Tibial nerve (tissue), 4 donors: ENCODE data around the gene ITPK1. TPM values are rescaled to one million over a fixed set of nuclear protein-coding genes. Genes with fewer than 3 reads are reported as not detected.
A peak's percentile ranks its signal among the peaks of the same experiment; 100 is the strongest.

Experiments used
- DNase-seq, 2 donors: peaks; one replicate each; pipeline ENCODE4 v3.0.0-alpha.2; 2019; ENCODE audit warnings: low spot score in 2 of 2
- H3K27ac ChIP-seq, 4 donors: fragments of 200-600 bp; sonication (generic) in 3 of 4; one replicate each; pipeline ENCODE4 v1.5.1; 2017 to 2019; ENCODE audit warnings: mild to moderate bottlenecking in 1 of 4
- H3K27me3 ChIP-seq, 2 donors: fragments of 200-600 bp; sonication (generic) in 1 of 2; one replicate each; pipeline versions ENCODE4 v1.5.1 to v1.6.0; 2017 to 2019
- H3K36me3 ChIP-seq, 3 donors: fragments of 200-600 bp; sonication (generic); one replicate each; pipeline ENCODE4 v1.5.1; 2018 to 2019
- H3K4me1 ChIP-seq, 4 donors: fragments of 200-600 bp; sonication (generic) in 3 of 4; one replicate each; pipeline ENCODE4 v1.5.1; 2017 to 2019
- H3K4me3 ChIP-seq, 4 donors: fragments of 200-600 bp; sonication (generic) in 3 of 4; one replicate each; pipeline ENCODE4 v1.5.1; 2017 to 2019; ENCODE audit warnings: mild to moderate bottlenecking in 1 of 4, moderate library complexity in 1 of 4
- H3K9me3 ChIP-seq, 4 donors: fragments of 200-600 bp; sonication (generic) in 3 of 4; one replicate each; pipeline ENCODE4 v1.5.1; 2017 to 2019
- CTCF ChIP-seq, 5 experiments: fragments of 200-600 bp in 3 of 5; fragments of 450-650 bp in 2 of 5; sonication (generic) in 3 of 5; IDR thresholded peaks; one replicate each; pipeline ENCODE4 v1.5.1; 2016 to 2019; ENCODE audit warnings: antibody characterized with exemption in 5 of 5, mild to moderate bottlenecking in 3 of 5, moderate library complexity in 2 of 5
- EP300 ChIP-seq, 2 donors: sonication (generic); formaldehyde crosslinking; IDR thresholded peaks; one replicate each; pipeline ENCODE4 v1.6.1; 2017; ENCODE audit warnings: antibody characterized with exemption in 2 of 2, mild to moderate bottlenecking in 1 of 2
- POLR2A ChIP-seq, 2 donors: fragments of 450-650 bp; IDR thresholded peaks; one replicate each; pipeline ENCODE4 v1.6.1; 2017; ENCODE audit warnings: antibody characterized with exemption in 2 of 2, mild to moderate bottlenecking in 2 of 2, moderate library complexity in 2 of 2
- WGBS, 2 donors: methylation state at CpG; one replicate each; pipeline ENCODE4 v1.1.5; 2018; 5-methylcytosine and 5-hydroxymethylcytosine counted together
- total RNA-seq, 4 donors: library from RNA; depleted of rRNA; stranded (reverse); fragments of >200 nt; gene quantifications; one replicate each; pipeline ENCODE4 v1.1.0, GENCODE V29; 2016

Gene ITPK1
- total RNA-seq, 4 donors from 2014 or later, result 67.4 to 121 (median 92.5) TPM

- Histone ChIP-seq H3K4me3 (no peak overlapping the region), H3K36me3 (peaks cover 0 to 33% (median 0%) of the 10 kb centered on the region in 3 donors), H3K4me1 (peaks cover 0 to 71% (median 43%) of the 10 kb centered on the region in 4 donors), H3K27ac (peak overlapping the region in 2 of 4 donors; percentile 75 to 80), H3K9me3 (no peaks in the 10 kb centered on the region), H3K27me3 (no peaks in the 10 kb centered on the region)
- 39 to 48% methylated on average over 21 to 22 of the region's 22 CpGs for WGBS, 2 donors
- TF ChIP-seq CTCF (IDR thresholded peaks at IDR 0.05) (no peak), POLR2A (IDR thresholded peaks at IDR 0.05) (no peak), EP300 (IDR thresholded peaks at IDR 0.05) (no peak)
- DNase-seq, result no peak
These were observed 125.0 kb downstream of the ITPK1 start for GRCh38 chr14:92990456-92991430.

GRCh38 chr14:92988786-92989755 lies 126.7 kb downstream of the ITPK1 start:
- no peak for TF ChIP-seq EP300 (IDR thresholded peaks at IDR 0.05)
- no peak for TF ChIP-seq POLR2A (IDR thresholded peaks at IDR 0.05)
- TF ChIP-seq CTCF (IDR thresholded peaks at IDR 0.05), result no peak
- WGBS, 2 donors, result 89 to 93% methylated on average over 13 of the region's 14 CpGs
- H3K27me3 ChIP-seq, result no peaks in the 10 kb centered on the region
- H3K4me1 ChIP-seq, result peaks cover 0 to 72% (median 42%) of the 10 kb centered on the region in 4 donors
- H3K36me3 ChIP-seq, result peaks cover 0 to 33% (median 0%) of the 10 kb centered on the region in 3 donors
- H3K27ac ChIP-seq, result peak overlapping the region in 1 of 4 donors; percentile 76
- no peak for DNase-seq
- no peak overlapping the region for H3K4me3 ChIP-seq
- no peaks in the 10 kb centered on the region for H3K9me3 ChIP-seq

- Histone ChIP-seq H3K36me3 (peaks cover 0 to 24% (median 0%) of the 10 kb centered on the region in 3 donors), H3K27ac (peak overlapping the region in 3 of 4 donors; percentile 35 to 83 (median 76)), H3K9me3 (no peaks in the 10 kb centered on the region), H3K27me3 (no peaks in the 10 kb centered on the region), H3K4me3 (no peak overlapping the region), H3K4me1 (peaks cover 0 to 75% (median 42%) of the 10 kb centered on the region in 4 donors)
- 82 to 84% methylated on average over 17 to 23 of the region's 25 CpGs for WGBS, 2 donors
- no peak for TF ChIP-seq CTCF (IDR thresholded peaks at IDR 0.05)
- TF ChIP-seq EP300 (IDR thresholded peaks at IDR 0.05), result no peak
- TF ChIP-seq POLR2A (IDR thresholded peaks at IDR 0.05), result no peak
- no peak for DNase-seq
These were observed 127.8 kb downstream of the ITPK1 start for GRCh38 chr14:92987713-92988510.

- TF ChIP-seq EP300 (IDR thresholded peaks at IDR 0.05), result no peak
- no peak for TF ChIP-seq POLR2A (IDR thresholded peaks at IDR 0.05)
- TF ChIP-seq CTCF (IDR thresholded peaks at IDR 0.05), result no peak
These were observed 128.6 kb downstream of the ITPK1 start for GRCh38 chr14:92987148-92987570.

More at GRCh38 chr14:92987148-92987570, 128.6 kb downstream of the ITPK1 start:
- Histone ChIP-seq H3K4me1 (peaks cover 0 to 76% (median 42%) of the 10 kb centered on the region in 4 donors), H3K27me3 (no peaks in the 10 kb centered on the region), H3K4me3 (no peak overlapping the region), H3K27ac (peak overlapping the region in 3 of 4 donors; percentile 35 to 83 (median 76)), H3K9me3 (no peaks in the 10 kb centered on the region), H3K36me3 (peaks cover 0 to 24% (median 0%) of the 10 kb centered on the region in 3 donors)
- no peak for DNase-seq
- WGBS, 2 donors, result 43 to 79% methylated on average over 3 to 5 of the region's 5 CpGs
